Activated CD8-positive, alpha-beta memory T cell treated with anti-CD3 and anti-CD28 coated beads for 1 hour (primary cell): ENCODE data around the gene FADS6.

ENCODE experiments used
- DNase-seq, 2 donors: peaks; one replicate each; pipeline ENCODE4 v3.0.0-alpha.2; 2020; ENCODE audit warnings: low read depth in 1 of 2; ENCODE audit errors: extremely low read depth in 1 of 2

FADS6 gene, protein sequence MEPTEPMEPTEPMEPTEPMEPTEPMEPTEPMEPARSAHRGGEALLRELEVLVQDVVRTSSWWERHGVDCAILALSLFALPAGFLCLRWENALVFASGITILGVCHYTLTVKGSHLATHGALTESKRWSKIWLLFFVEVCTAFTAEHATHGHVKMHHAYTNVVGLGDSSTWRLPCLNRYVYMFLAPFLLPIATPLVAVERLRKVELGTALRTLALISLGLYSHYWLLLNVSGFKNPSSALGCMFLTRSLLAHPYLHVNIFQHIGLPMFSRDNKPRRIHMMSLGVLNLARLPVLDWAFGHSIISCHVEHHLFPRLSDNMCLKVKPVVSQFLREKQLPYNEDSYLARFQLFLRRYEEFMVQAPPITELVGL

DNA sequence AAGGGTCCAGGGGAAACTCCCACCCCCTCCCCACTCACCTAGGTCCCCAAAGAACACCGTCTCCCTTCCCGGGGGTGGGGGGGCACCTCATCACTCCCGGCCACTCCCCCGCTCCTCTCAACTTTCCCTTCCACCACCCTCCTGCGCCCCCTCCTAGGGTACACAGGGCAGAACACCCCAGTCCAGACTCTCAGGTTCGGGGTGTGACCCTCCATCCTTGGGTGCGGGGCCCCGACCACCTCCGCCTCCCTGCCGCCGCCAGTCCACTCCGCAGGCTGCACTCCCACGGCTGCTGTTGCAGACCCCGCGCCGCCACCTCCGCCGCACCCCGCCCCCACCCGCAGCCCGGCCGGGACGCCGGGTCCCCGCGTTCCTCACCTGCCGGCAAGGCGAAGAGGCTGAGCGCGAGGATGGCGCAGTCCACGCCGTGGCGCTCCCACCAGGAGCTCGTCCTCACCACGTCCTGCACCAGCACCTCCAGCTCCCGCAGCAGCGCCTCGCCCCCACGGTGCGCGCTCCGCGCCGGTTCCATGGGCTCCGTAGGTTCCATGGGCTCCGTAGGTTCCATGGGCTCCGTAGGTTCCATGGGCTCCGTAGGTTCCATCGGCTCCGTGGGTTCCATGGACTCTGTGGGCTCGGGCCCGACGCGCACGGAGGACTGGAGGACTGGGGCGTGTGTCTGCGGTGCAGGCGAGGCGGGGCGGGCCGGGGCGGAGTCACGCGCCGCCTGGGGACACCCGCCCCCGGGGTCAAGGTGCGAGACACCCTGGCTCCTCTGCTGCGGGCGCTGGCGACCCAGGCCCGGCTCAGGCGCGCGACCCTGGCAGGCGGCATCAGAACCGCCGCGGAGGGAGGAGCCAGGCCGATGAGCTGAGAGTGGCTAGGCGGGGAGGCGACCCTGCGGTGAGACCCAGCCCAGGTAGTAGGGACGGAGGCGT lies at the start of gene FADS6:
TSS of gene FADS6 (minus strand) at position 660 of the 938 bp plus-strand sequence. CDS start at position 622, 38 bp downstream.
- no peak for DNase-seq

GRCh38 chr17:74941128-74941725 lies 47.8 kb upstream of the FADS6 start:
- no peak for DNase-seq

- no peak for DNase-seq
These were observed 46.1 kb upstream of the FADS6 start for GRCh38 chr17:74939534-74939933.

DNA sequence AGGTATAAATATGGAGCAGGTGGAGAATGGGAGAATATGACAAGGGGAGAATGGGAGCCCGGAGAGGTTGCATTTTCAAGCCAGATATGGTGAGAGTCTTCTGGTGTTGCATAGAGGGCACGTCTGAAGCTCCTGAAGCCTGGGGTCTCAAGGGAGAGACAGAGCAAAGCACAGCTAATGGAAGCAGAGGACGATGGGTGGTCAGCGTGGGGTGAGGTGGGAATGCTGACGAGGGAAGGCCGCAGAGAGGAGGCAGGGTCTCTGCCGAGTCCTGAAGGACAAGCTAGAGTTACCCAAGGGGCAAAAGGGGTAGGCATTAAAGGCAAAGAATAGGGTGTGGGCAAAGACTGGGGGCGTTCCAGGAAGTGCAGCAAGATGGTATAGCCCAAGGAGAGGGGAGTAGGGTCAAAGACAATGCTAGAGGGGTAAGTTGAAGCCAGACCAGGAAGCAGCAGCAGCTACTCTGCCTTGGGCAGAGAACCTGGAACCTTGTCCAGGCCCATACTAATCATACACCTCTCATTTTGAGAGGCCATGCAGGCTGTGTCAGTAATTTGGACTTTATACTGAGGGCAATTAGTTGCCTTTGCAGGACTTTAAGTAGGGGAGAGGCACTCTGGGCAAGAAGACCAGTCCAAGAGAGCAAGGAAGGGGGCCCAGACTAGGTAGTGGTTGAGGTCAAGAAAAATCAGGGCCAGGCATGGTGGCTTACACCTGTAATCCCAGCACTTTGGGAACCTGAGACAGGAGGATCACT lies 44.9 kb upstream of the FADS6 start:
- DNase-seq: no peak

- DNase-seq: no peak
These were observed 43.9 kb upstream of the FADS6 start for GRCh38 chr17:74937064-74938051.

GRCh38 chr17:74936470-74936799 lies 43.0 kb upstream of the FADS6 start:
- DNase-seq: no peak

DNA sequence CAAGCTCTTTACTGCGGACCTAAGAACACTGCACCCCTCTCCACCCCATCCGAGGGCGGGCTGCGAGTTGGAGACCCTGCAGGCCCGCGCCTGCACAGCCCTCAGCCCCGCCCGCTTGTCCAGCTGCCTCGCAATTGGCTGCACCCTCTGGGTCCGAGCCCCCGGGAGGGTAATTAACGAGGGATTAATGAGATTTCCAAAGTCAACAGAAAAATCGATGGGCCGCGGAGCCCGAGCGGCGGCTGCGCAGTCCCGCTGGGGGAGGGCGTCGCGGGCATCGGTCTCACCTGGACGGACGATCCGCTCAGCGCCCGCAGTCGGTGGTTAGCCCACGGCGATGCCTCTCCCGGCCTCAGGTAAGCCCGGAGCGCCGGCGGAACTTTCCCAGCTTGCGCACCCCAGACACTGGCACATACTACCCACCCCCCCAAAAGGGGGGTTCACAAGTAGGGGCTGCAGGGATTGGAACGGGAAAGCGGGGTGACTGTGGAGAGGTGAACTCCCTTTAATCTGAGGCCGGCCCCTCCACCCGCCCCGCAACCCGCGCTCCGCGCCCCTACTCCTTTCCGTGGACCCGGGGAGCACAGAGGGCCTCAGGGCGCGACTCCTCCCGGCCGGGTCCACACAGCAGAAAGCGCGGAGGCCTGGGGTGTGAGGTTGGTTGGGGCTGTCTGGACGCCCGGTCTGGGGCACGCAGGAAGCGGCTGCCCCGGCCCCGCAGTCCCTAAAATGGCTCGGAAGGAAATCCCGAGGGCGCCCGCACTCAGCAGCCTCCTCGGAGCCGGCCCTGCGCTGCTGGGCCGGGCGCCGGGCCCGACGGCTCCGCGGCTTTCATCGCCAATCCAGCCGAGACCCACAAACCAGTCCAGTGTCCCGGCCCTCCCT lies 42.4 kb upstream of the FADS6 start, which contains the start of gene OTOP3:
TSS of gene OTOP3 (plus strand) at position 314 of the 885 bp plus-strand sequence. CDS start at position 338, 24 bp downstream.
- DNase-seq: no peak

GRCh38 chr17:74935048-74935447 lies 41.6 kb upstream of the FADS6 start:
- DNase-seq: no peak

- DNase-seq: no peak
These were observed 37.2 kb upstream of the FADS6 start for GRCh38 chr17:74930535-74931036.

GRCh38 chr17:74928786-74929185 lies 35.4 kb upstream of the FADS6 start:
- DNase-seq: no peak

DNA sequence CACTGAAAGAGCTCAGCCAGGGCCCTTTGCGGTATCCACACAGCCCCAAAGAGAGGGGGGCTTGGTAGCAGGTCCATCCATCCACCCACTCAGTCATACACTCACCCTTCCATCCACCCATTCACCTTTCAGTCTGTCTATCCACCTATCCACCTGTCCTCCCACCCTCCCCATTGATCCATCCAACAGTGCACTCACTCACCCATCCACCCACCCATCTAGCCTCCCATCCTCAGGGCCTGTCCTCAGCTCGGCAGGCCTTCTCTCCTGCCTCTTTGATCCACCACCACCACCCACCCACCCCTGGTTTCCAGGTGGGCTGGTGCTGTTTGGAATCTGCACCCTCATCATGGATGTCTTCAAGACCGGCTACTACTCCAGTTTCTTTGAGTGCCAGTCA lies 31.8 kb upstream of the FADS6 start:
- no peak for DNase-seq

DNA sequence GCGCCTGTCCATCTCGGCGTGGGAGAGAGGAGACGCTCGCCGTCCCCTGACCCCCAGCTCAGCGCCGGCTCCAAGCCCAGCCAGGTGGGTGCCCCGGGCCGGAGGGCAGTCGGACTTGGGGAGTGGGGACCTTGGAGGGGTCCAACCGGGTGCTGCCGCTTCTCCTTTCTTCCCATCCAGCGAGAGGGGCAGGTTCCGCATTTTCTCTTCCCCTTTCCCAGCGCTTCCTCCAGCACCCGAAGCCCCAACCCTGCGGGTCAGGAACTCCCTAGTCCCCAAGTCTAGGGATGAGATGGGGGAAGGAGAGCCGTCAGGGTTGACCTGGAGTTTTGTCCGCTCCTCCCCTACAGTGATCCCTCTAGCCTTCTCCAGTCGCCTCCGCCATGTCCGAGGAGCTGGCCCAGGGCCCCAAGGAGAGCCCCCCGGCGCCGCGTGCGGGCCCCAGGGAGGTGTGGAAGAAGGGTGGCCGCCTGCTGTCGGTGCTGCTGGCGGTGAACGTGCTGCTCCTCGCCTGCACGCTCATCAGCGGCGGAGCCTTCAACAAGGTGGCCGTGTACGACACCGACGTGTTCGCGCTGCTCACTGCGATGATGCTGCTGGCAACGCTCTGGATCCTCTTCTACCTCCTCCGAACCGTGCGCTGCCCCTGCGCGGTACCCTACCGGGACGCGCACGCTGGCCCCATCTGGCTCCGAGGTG lies 31.0 kb upstream of the FADS6 start, which contains the start of gene OTOP2:
TSS of gene OTOP2 (plus strand) at position 24 of the 699 bp plus-strand sequence. CDS start at position 384, 360 bp downstream.
- no peak for DNase-seq

DNA sequence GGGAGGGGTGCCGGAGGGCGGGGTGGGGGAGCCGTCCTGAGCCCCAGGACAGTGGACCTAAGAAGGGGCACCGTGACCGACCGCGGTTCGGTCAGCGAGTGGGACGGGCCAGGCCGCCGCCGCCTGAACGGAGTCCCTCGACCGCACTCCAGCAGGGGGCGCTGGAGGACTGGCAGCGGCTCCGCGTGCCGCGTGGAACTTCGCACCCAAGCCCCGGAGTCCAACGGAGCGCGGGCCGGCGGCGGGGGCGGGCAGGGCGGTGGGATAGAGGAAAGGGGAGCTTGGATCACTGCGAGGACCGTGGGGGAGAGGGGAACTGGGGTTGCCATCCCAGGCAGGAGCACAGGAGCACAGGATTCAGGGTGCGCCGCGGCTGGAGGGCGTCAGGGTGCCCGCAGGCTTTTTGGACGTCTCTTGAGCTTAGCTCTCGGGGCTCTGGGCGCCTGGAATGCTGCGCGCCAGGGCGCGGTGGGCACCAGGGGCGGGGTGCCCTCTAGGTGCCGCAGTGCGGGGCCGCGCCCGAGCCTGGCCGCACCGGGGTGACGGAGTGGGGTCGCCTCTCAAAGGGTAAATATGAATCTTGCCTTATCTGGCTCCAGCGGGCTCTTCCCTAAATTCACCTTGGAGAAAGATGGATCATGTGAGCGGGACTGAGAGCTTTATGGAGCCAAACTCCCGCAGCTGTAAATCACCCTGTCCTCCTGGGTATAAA lies 30.3 kb upstream of the FADS6 start:
- peak; percentile 22 to 67 for DNase-seq

DNA sequence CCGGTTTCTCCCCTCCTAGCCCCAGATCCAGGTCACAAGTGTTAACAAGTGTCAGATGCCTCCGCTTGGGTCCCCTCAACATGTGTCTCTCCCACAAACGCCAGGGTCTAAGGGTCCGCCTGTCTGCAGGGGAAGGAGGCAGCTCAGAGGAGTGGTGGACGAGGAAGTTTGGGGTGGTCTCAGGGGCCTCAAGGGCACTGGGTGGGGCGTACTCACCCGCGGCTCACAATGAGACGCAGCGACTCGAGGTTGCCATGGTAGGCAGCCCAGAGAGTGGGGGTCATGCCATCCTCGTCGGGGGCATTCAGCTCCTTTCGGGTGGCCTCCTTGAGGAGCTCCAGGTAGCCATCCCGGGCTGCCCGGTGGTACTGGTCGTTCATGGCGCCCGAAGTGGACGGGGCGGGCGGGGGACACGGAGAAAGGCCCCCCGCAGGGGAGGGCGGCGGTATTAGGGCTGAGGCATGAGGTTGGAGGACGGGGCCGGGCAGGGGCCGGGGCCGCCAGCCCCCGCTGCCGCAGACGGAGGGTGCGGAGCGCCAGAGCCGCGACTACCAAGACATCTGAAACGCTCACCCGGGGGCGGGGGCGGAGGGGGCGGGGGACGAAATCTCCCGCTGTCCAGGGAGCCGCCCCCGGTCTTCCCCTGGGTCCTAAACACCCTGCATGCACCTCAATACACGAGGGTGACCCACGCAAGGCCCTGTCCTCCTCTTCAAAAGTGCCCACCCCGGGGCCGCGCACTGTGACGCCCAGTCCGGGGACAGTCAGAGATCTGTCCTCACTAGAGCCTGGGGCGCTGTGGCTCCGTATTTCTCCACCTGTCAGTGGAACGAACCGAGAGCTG lies 29.5 kb upstream of the FADS6 start, which contains the start of gene USH1G:
TSS of gene USH1G (minus strand) at position 562 of the 844 bp plus-strand sequence. CDS start at position 380, 182 bp downstream.
- no peak for DNase-seq

- DNase-seq: no peak
These were observed 28.7 kb upstream of the FADS6 start for GRCh38 chr17:74922172-74922571.

DNA sequence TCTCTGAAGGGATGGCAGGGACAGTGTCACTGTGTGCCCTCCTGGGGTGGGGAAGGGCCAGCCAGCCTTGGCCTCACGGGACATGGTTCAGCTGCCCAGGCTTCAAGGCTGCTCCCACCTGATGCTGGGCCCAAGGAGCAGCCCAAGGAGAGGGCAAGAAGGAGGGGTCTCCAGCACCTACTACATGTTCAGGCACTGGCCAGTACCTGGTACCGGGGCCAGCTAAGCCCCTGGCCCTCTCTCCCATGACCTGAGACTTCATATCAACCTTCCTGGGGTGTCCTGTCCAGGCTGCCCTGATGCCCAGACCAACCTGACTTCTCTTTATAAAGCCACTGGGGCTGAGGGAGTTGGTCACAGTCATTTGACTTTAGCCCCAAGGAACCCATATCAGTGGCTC lies 28.3 kb upstream of the FADS6 start:
- DNase-seq: no peak
